ENCODE data around the gene BHLHE40. TPM values are rescaled to one million over a fixed set of nuclear protein-coding genes. Genes with fewer than 3 reads are reported as not detected.

Gene BHLHE40
- total and polyA plus RNA-seq, 2 of the 13 experiments (the other 11 are each of a cell fraction or from before 2014, with no cell fraction given), result 1.8 to 51.0 TPM

DNA sequence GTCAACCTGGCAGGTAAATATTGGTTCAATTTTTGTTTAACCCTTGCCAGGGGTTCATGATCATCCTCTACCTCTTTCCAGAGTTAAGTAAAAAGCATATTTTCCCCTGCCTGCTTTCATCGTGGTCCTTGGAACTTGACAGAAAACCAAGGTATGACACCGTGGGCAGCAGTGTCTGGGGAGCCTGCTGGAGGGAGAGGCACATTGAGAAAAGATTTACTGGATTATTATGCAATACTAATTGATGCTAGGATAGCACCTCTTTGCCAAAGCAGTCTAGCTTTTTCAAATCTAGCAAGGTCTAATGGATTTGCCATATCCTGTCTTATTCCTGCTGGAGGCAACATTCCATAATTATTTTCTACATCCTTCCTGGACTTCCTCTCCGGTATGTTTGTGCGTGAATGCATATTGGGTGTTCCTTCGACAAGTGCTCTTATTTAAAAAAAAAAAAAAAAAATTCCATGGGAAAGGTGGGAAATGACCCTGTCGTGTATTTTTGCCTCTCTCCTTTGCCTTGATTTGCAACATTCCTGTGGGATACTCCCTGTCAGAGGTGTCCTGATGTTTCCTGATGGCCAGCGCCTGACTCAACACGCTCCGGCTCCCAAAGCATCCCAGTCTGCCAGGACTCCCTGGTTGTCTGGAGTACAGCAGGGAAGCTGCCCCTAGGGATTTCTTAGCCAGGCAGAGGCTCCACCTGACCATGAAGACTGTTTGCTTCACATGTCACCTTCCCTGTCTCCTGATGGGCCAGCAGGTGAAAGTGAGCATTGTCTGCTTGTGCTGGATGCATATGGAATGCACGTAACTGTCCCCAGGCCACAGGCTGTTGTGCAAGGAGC, 6.3 kb downstream of the BHLHE40 start (continued):
- TF ChIP-seq ZNF382 (CRISPR knock-in tag; IDR thresholded peaks at IDR 0.05; ENCODE audit: borderline replicate concordance), result no peak
- no peak for TF ChIP-seq JARID2 (CRISPR knock-in tag; IDR thresholded peaks at IDR 0.05; ENCODE audit: insufficient replicate concordance)
- TF ChIP-seq, protein P1, sequence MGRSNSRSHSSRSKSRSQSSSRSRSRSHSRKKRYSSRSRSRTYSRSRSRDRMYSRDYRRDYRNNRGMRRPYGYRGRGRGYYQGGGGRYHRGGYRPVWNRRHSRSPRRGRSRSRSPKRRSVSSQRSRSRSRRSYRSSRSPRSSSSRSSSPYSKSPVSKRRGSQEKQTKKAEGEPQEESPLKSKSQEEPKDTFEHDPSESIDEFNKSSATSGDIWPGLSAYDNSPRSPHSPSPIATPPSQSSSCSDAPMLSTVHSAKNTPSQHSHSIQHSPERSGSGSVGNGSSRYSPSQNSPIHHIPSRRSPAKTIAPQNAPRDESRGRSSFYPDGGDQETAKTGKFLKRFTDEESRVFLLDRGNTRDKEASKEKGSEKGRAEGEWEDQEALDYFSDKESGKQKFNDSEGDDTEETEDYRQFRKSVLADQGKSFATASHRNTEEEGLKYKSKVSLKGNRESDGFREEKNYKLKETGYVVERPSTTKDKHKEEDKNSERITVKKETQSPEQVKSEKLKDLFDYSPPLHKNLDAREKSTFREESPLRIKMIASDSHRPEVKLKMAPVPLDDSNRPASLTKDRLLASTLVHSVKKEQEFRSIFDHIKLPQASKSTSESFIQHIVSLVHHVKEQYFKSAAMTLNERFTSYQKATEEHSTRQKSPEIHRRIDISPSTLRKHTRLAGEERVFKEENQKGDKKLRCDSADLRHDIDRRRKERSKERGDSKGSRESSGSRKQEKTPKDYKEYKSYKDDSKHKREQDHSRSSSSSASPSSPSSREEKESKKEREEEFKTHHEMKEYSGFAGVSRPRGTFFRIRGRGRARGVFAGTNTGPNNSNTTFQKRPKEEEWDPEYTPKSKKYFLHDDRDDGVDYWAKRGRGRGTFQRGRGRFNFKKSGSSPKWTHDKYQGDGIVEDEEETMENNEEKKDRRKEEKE (IDR thresholded peaks at IDR 0.05), result no peak
- TF ChIP-seq ZNF7 (CRISPR knock-in tag; IDR thresholded peaks at IDR 0.05), result no peak
- TF ChIP-seq CENPT (CRISPR knock-in tag; IDR thresholded peaks at IDR 0.05; ENCODE audit: low read depth), result no peak
- no peak; the same call in 1 of the 2 replicates for TF ChIP-seq MAFF (IDR thresholded peaks at IDR 0.05; ENCODE audit: low read depth, low read length)
- no peak for TF ChIP-seq ZMYM3 (CRISPR knock-in tag; IDR thresholded peaks at IDR 0.05)
- TF ChIP-seq, protein P2, sequence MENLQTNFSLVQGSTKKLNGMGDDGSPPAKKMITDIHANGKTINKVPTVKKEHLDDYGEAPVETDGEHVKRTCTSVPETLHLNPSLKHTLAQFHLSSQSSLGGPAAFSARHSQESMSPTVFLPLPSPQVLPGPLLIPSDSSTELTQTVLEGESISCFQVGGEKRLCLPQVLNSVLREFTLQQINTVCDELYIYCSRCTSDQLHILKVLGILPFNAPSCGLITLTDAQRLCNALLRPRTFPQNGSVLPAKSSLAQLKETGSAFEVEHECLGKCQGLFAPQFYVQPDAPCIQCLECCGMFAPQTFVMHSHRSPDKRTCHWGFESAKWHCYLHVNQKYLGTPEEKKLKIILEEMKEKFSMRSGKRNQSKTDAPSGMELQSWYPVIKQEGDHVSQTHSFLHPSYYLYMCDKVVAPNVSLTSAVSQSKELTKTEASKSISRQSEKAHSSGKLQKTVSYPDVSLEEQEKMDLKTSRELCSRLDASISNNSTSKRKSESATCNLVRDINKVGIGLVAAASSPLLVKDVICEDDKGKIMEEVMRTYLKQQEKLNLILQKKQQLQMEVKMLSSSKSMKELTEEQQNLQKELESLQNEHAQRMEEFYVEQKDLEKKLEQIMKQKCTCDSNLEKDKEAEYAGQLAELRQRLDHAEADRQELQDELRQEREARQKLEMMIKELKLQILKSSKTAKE (CRISPR knock-in tag; IDR thresholded peaks at IDR 0.05; ENCODE audit: borderline replicate concordance), result peak; percentile 70; the same call in 1 of the 2 replicates
- no peak for TF ChIP-seq MTA3 (CRISPR knock-in tag; IDR thresholded peaks at IDR 0.05)
- TF ChIP-seq, protein P3, sequence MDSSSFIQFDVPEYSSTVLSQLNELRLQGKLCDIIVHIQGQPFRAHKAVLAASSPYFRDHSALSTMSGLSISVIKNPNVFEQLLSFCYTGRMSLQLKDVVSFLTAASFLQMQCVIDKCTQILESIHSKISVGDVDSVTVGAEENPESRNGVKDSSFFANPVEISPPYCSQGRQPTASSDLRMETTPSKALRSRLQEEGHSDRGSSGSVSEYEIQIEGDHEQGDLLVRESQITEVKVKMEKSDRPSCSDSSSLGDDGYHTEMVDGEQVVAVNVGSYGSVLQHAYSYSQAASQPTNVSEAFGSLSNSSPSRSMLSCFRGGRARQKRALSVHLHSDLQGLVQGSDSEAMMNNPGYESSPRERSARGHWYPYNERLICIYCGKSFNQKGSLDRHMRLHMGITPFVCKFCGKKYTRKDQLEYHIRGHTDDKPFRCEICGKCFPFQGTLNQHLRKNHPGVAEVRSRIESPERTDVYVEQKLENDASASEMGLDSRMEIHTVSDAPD (CRISPR knock-in tag; IDR thresholded peaks at IDR 0.05), result peak; percentile 75; the same call in 1 of the 2 replicates
- TF ChIP-seq, protein P4, sequence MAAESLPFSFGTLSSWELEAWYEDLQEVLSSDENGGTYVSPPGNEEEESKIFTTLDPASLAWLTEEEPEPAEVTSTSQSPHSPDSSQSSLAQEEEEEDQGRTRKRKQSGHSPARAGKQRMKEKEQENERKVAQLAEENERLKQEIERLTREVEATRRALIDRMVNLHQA (CRISPR knock-in tag; IDR thresholded peaks at IDR 0.05), result no peak
- no peak for TF ChIP-seq ZNF773 (CRISPR knock-in tag; IDR thresholded peaks at IDR 0.05; ENCODE audit: borderline replicate concordance)
- TF ChIP-seq ZNF230 (CRISPR knock-in tag; IDR thresholded peaks at IDR 0.05), result no peak
- no peak for TF ChIP-seq ZBTB7A (CRISPR knock-in tag; IDR thresholded peaks at IDR 0.05)
- no peak; the same call in none of the 2 replicates for TF ChIP-seq HDAC1 (CRISPR knock-in tag; IDR thresholded peaks at IDR 0.05)
- TF ChIP-seq, protein P5, sequence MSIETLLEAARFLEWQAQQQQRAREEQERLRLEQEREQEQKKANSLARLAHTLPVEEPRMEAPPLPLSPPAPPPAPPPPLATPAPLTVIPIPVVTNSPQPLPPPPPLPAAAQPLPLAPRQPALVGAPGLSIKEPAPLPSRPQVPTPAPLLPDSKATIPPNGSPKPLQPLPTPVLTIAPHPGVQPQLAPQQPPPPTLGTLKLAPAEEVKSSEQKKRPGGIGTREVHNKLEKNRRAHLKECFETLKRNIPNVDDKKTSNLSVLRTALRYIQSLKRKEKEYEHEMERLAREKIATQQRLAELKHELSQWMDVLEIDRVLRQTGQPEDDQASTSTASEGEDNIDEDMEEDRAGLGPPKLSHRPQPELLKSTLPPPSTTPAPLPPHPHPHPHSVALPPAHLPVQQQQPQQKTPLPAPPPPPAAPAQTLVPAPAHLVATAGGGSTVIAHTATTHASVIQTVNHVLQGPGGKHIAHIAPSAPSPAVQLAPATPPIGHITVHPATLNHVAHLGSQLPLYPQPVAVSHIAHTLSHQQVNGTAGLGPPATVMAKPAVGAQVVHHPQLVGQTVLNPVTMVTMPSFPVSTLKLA (IDR thresholded peaks at IDR 0.05), result no peak
- TF ChIP-seq, protein P6, sequence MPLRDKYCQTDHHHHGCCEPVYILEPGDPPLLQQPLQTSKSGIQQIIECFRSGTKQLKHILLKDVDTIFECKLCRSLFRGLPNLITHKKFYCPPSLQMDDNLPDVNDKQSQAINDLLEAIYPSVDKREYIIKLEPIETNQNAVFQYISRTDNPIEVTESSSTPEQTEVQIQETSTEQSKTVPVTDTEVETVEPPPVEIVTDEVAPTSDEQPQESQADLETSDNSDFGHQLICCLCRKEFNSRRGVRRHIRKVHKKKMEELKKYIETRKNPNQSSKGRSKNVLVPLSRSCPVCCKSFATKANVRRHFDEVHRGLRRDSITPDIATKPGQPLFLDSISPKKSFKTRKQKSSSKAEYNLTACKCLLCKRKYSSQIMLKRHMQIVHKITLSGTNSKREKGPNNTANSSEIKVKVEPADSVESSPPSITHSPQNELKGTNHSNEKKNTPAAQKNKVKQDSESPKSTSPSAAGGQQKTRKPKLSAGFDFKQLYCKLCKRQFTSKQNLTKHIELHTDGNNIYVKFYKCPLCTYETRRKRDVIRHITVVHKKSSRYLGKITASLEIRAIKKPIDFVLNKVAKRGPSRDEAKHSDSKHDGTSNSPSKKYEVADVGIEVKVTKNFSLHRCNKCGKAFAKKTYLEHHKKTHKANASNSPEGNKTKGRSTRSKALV (CRISPR knock-in tag; IDR thresholded peaks at IDR 0.05), result no peak
- no peak for TF ChIP-seq MBNL3 (CRISPR knock-in tag; conservative IDR thresholded peaks at IDR 0.05)
- no peak; the same call in 1 of the 2 replicates for TF ChIP-seq ZNF441 (CRISPR knock-in tag; IDR thresholded peaks at IDR 0.05; ENCODE audit: borderline replicate concordance)
